ENCODE results near the gene NCKAP5.

The NCKAP5 gene

DNA sequence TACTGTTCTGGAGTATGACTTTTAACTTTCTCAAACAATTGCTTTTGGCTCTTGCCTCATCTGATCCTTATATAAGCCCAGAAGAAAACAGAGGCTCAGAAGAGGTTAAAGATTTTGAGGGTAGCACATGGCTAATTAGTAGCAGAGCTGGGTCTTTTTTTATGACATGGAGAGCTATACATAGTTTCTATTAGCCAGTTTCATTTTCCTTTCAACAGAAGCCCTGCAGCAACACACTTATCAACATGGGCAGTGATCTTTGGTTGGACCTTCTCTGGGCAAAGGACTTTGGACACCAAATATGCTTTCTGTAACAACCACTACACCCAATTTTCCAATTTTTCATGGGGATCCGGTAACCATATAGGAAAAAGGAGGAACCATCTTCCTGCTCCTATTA, 64.9 kb downstream of the NCKAP5 start:
- H3K4me3 ChIP-seq (ENCODE audit: low read depth, low read length) = no peak overlapping the region
- DNase-seq (ENCODE audit: low read depth) = no peak
- TF ChIP-seq, protein P1, sequence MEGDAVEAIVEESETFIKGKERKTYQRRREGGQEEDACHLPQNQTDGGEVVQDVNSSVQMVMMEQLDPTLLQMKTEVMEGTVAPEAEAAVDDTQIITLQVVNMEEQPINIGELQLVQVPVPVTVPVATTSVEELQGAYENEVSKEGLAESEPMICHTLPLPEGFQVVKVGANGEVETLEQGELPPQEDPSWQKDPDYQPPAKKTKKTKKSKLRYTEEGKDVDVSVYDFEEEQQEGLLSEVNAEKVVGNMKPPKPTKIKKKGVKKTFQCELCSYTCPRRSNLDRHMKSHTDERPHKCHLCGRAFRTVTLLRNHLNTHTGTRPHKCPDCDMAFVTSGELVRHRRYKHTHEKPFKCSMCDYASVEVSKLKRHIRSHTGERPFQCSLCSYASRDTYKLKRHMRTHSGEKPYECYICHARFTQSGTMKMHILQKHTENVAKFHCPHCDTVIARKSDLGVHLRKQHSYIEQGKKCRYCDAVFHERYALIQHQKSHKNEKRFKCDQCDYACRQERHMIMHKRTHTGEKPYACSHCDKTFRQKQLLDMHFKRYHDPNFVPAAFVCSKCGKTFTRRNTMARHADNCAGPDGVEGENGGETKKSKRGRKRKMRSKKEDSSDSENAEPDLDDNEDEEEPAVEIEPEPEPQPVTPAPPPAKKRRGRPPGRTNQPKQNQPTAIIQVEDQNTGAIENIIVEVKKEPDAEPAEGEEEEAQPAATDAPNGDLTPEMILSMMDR (IDR thresholded peaks at IDR 0.05; ENCODE audit: control insufficient read depth, extremely low read depth, insufficient read depth) = no peak

DNA sequence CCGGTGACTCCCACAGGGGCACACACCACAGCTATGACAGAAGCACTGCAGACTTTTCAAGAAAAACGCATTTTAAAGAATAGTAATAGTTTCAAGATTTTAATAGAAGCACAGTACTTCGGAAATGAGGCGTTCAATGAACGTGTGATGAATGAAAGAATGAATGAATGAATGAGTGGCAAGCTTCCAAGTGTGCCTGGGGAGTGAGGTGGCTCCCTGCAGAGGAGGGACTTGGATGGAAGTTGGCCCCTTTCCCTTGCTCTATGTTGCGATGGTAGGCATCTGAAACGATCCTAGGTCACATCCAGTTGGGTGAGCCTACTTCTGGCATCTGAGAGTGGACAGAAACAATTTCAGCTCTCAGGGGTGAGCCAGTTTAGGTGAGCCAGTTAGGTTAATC, 65.6 kb downstream of the NCKAP5 start:
- TF ChIP-seq, protein P1 (IDR thresholded peaks at IDR 0.05; ENCODE audit: control insufficient read depth, extremely low read depth, insufficient read depth) = no peak
- no peak for DNase-seq (ENCODE audit: low read depth)
- H3K4me3 ChIP-seq (ENCODE audit: low read depth, low read length) = no peak overlapping the region

DNA sequence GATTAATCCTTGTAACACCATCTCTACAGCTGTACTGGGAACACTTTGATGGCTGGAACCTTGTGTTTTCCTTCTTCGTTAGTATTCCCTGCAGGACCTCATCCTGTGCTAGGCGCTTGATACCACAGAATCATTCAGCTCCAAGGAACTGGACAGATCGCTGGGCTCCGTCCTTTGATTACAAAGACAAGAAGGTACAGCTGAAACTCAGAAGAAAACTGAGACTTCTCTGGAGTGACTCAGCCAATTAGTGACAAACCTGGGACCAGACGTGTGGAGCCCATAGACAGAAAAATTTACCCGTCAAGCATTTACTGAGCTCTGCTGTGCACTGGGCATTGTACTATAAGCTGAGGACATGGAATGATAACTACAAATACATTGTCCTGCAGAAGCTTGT, 67.3 kb downstream of the NCKAP5 start:
- no peak overlapping the region for H3K4me3 ChIP-seq (ENCODE audit: low read depth, low read length)
- TF ChIP-seq, protein P1 (IDR thresholded peaks at IDR 0.05; ENCODE audit: control insufficient read depth, extremely low read depth, insufficient read depth) = no peak
- DNase-seq (ENCODE audit: low read depth) = no peak

DNA sequence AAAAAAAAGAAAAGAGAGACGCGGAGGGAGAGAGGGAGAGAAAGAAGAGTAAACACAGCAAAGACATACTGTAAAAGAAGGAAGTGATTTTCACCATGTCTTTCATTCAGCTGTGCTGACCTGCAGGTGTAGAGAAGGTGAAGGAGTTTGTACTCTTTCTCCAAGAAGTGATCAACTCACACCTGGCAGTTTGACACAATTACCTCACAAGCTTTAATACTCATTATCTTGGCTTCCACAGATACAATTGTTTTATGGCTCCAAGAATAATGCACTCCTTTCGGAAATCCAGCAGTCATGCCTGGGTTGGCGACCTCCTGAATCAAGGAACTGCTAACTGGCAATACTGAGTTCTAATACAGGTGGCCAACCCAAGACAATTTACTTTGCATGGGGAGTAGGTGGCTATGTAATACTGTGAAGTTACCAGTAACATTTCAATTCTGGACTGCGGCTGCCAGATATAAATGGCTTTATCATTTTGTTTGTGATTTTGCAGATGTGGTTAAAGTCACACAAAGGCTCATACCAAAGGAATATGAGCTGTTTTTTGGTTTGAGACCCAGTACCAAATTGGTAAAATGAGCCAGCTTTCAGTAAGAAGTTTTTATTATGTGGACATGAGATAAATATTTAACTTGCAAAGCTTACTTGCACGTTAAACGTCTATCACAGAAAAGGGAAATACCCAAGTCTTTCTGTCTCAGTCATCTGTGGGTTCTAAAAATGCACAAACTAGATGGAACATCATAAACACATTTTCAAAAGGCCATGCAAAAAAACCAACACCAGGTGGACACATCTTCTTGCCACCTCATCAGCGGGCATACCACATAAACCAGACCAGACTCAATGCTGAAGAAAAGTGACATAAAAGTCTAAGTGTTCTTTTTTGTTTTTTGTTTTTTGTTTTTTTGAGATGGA, 69.3 kb downstream of the NCKAP5 start:
- no peak for DNase-seq (ENCODE audit: low read depth)
- TF ChIP-seq, protein P1 (IDR thresholded peaks at IDR 0.05; ENCODE audit: control insufficient read depth, extremely low read depth, insufficient read depth) = no peak
- no peak overlapping the region for H3K4me3 ChIP-seq (ENCODE audit: low read depth, low read length)

DNA sequence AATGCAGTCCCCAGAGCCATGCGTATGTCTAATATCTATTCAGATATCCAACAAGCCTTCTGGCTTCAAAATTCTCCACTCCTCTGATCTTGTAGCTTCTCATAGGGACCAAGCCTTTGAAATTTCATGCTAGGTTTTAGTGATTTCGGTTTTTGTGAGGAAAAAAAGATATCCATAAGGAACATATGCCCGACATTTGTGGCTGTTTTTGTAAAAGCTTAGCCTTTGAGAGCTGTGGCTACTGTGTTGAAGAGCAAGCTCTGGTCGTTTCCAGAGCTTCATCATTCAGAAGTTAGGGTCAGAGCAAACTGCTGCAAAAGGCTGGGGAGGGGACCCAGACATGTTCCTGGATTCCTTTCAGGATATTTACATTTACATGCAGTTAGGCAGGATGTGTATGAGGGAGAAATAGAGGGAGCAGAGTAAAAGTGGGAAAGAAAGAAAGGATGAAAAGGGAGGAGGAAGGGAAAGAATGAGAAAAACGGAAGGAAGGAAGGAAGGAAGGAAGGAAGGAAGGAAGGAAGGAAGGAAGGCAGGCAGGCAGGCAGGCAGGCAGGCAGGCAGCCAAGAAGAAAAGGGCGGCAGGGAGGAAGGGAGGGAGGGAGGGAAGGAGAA, 70.2 kb downstream of the NCKAP5 start:
- TF ChIP-seq, protein P1 (IDR thresholded peaks at IDR 0.05; ENCODE audit: control insufficient read depth, extremely low read depth, insufficient read depth) = no peak
- H3K4me3 ChIP-seq (ENCODE audit: low read depth, low read length) = no peak overlapping the region
- no peak for DNase-seq (ENCODE audit: low read depth)

DNA sequence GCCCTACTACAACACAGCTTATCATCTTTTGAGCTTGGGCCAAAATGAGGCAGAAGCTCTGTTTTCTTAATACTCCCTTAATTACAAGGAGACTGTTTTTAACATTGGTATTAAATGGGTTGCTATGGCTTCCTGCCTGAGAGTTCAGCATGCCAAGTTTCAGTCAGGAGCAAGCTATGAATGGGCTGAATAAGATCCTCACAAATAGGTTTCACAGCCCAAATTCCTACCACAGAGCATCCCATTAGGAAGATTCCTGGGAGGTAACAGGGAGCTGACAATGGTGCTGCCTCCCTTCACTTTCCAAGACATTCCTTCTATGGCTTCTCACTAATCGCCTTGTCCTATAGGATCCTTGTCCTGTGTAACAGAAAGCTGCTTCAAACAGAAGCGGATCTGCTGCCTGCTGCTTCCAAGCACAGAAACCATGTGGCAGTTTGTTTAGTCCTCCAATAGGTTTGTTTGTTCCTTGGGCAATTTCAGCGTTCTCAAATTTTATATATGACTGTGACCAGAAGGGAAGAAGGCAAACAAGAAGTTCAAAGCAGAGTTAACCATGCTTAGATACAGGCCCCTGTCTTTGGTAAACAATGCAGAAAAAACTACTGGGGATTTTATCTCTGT, 70.9 kb downstream of the NCKAP5 start:
- TF ChIP-seq, protein P1 (IDR thresholded peaks at IDR 0.05; ENCODE audit: control insufficient read depth, extremely low read depth, insufficient read depth) = no peak
- DNase-seq (ENCODE audit: low read depth) = no peak
- no peak overlapping the region for H3K4me3 ChIP-seq (ENCODE audit: low read depth, low read length)

All from LNCaP clone FGC (cell line).